Heart left ventricle (tissue), 13 donors: ENCODE results near the gene KIAA1217.
"Not testable (repeated sequence)": the region's sequence is repeated elsewhere in the genome, so short reads cannot be mapped to it uniquely, and the experiment has no call there.

Experiments
- POLR2A ChIP-seq, 2 donors: fragments of 450-650 bp; IDR thresholded peaks; one replicate each; pipeline ENCODE4 v1.6.1; 2017; ENCODE audit warnings: antibody characterized with exemption in 2 of 2, mild to moderate bottlenecking in 2 of 2, moderate library complexity in 2 of 2
- TF ChIP-seq, protein P1 (sequence below), 12 donors: fragments of 200-600 bp; sonication (generic) in 4 of 12; IDR thresholded peaks; one replicate each; pipeline versions ENCODE4 v1.5.0 to v1.8.0; 2018 to 2022; ENCODE audit warnings: antibody characterized with exemption in 12 of 12, mild to moderate bottlenecking in 5 of 12
- donor health status: ischemic (EF 13 %, LVEDD 7.1; RV severe dilation, severe dysfunction).
- donor health status: DM: no; HTN: yes; CAD: no.
- donor health status: DM: no; HTN: no; CAD: no.
- donor health status: ischemic (EF 25% LVEDD 6.9; RV normal size, moderate dysfunction).
- donor health status: ischemic (EF 25% LVEDD 5.7; RV mildly dilated, moderate dysfunction).
- donor health status: ischemic (EF 35%, LVEDD 5.7; RV mildly dilated, moderate dysfunction).
- donor health status: nonischemic (EF 11% LVEDD 7.7; RV severe dilation, severe dysfunction).
- donor health status: DM: yes; HTN: yes; CAD: no.
- donor health status: PGD.
- donor health status: ischemic (EF 29% LVEDD 5.4; RV normal size, mild dysfunction).
- donor health status: nonischemic (EF 23%, LVEDD 6.1; RV moderate dilation, normal function).

DNA sequence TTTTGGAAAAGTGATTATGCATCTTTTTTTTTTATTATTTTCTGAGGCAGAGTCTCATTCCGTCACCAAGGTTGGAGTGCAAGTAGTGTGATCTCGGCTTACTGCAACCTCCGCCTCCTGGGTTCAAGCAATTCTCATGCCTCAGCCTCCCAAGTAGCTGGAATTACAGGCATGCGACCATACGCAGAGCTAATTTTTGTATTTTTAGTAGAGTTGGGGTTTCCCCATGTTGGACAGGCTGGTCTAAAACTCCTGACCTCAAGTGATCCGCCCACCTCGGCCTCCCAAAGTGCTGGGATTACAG is 141.9 kb downstream of the KIAA1217 start:
- TF ChIP-seq, protein P1, sequence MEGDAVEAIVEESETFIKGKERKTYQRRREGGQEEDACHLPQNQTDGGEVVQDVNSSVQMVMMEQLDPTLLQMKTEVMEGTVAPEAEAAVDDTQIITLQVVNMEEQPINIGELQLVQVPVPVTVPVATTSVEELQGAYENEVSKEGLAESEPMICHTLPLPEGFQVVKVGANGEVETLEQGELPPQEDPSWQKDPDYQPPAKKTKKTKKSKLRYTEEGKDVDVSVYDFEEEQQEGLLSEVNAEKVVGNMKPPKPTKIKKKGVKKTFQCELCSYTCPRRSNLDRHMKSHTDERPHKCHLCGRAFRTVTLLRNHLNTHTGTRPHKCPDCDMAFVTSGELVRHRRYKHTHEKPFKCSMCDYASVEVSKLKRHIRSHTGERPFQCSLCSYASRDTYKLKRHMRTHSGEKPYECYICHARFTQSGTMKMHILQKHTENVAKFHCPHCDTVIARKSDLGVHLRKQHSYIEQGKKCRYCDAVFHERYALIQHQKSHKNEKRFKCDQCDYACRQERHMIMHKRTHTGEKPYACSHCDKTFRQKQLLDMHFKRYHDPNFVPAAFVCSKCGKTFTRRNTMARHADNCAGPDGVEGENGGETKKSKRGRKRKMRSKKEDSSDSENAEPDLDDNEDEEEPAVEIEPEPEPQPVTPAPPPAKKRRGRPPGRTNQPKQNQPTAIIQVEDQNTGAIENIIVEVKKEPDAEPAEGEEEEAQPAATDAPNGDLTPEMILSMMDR (IDR thresholded peaks at IDR 0.05) = not testable (repeated sequence)
- TF ChIP-seq POLR2A (IDR thresholded peaks at IDR 0.05) = not testable (repeated sequence)
